Stimulated activated CD4-positive, alpha-beta T cell treated with anti-CD3 and anti-CD28 coated beads, Interleukin-2, amount 100 ng/mL, for 4 hours (primary cell): Measurements from ENCODE around the gene AKT1.
"Not testable (repeated sequence)": the region's sequence is repeated elsewhere in the genome, so short reads cannot be mapped to it uniquely, and the experiment has no call there.

Experiments used
- DNase-seq: peaks from one replicate; pipeline ENCODE4 v3.0.0-alpha.2; 2020; ENCODE audit warnings: low read depth

Gene AKT1

GRCh38 chr14:104753528-104754212 is 41.9 kb downstream of the AKT1 start:
- DNase-seq: no peak

GRCh38 chr14:104752735-104753527 is 42.6 kb downstream of the AKT1 start, which contains the start of gene SIVA1:
TSS of gene SIVA1 (plus strand) at chr14:104753147. CDS start at chr14:104753202, 55 bp downstream.
- peak; percentile 99 for DNase-seq

DNA sequence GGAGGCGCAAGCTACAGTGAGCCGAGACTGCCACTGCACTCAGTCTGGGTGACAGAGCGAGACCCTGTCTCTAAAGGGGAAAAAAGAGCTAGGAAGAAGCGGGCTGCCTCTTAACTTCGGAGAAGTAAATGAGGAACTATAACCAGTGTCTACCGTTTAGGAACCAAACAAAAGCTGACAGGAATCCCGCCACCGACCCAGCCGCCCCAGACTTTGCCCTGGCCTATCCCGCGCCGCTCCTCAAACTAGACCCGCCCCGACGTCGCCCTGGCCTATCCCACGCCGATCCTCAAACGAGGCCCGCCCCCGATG is 43.2 kb downstream of the AKT1 start:
- DNase-seq: no peak

DNA sequence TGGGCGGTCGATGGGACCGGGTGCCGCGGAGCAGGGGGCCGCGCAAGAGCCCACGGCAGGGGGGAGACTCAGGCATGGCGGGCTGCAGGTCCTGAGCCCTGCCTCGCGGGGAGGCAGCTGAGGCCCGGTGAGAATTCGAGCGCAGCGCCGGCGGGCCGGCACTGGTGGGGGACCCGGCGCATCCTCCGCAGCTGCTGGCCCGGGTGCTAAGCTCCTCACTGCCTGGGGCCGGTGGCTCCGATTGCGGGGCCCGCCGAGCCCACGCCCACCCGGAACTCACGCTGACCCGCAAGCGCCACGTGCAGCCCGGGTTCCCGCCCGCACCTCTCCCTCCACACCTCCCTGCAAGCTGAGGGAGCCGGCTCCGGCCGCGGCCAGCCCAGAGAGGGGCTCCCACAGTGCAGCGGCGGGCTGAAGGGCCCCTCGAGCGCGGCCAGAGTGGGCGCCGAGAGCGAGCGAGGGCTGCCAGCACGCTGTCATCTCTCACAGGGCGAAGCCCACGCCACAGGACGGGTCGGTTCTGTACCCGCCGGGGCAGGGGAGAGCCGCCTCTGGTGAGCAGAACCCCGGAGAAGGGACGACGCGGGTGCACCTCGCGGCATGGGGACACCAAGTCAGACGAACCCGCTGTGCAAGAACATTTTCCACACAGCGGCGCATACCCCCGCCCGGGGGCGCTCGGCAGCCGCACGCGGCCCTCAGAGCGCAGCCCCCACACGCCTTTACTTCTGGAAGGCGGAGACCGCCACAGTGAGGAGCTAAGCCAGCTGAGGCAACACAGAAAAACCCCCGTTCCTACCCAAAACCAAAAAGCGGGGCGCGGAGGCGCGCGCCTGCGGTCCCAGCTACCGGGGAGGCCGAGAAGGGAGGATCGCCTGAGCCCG is 43.8 kb downstream of the AKT1 start:
- DNase-seq: no peak

DNA sequence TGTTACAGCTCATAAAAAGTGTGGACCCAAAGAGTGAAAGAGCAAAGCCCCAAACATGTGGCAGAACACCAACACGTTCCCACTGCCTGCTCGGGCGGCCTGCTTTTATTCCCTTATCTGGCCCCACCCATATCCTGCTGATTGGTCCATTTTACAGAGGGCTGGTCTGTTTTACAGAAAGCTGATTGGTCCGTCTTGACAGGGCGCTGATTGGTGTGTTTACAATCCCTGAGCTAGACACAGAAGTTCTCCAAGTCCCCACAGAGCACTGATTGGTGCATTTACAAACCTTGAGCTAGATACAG is 44.8 kb downstream of the AKT1 start:
- not testable (repeated sequence) for DNase-seq

DNA sequence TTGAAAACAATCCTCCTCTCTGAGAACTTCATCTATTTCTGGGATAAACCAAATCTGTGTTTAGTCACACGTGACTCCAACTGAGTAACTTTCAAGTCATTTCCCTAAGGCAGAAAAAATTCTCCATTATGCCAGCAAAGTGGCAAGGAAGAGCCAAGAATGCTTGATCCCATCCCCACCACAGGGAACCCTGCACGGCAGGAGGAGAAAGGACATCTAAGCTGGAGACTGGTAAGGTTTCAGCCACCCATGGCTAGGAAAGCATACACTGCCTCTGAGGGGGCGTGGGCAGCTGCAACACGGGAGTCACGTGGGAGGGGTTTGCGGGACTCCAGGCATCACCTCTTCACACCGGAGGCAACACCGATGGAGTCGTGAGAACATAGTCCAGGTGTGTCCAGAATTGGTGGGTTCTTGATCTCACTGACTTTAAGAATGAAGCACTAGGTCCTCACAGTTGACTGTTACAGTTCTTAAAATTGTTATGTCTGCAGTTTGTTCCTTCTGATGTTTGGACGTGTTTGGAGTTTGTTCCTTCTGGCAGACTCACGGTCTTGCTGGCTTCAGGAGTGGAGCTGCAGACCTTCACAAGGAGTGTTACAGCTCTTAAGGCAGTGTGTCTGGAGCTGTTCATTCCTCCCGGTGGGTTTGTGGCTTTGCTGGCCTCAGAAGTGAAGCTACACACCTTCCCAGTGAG is 45.3 kb downstream of the AKT1 start:
- no peak for DNase-seq

DNA sequence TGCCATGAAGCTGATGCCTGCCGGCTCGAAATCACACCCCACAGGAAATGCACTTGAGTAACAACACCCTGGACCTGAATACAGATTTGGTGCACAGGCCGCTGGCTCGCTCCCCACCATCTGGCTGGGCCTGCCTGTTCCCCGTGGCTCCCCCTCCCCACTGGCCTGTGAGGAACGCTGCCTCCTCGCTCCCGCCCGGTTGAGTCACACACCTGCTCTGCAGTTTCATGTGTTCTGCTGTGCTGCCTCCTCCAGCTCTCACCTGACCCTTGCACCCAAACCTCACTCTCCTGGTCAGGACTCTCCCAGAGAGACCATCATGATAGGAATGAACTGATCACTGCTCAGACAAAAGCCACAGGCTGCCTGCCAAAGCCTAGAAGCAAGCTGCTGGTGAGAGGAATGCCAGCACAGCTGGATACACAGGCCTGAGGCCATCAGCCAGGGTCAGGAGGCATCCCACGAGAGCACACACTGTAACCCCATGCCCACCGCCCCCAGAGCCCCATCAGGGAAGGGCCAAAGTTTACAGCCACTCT is 46.4 kb downstream of the AKT1 start:
- DNase-seq: no peak

DNA sequence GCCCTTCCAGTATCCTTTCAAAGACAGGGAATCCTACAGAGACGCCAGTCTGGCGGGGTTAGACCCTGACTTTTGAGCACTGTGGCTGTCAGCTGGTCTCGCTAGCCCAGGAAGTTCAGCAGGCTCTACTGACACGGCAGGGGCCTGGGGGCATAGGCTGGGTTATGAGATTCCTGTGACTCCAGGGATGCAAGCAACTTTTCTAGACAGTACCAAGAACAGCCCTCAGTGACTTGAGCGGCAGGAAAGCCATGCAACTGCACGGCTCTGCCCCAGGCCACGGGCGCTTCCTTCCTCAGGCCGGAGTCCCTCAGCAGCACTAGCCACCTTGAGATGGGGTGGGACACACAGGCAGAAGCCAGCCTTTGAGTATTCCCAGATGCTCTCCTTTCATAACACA is 47.7 kb downstream of the AKT1 start:
- DNase-seq: no peak

DNA sequence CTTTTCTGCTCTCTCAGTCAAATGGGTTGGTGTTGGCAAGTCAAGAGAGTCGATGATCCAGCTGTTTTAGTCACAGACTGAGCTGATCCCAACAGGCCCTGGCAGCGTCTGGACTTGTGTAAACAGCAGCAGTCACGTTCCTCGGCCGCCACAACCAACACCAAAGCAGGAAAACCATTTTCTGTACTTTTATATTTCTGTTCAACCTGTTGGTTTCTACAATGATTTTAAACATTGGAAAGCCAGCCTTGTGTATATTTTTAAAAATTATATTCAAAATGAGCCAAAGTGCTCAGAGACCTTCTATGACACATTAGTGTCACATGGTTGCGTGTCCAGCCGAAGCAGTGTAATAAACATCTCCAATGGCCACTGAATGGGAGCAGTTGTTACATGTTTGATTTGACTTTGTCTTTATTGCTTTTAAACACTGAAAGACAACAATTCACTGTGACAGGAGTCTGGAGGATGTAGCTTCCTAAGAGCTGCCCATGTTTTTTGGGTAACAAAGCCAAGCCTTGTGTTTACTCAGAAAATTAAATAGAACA is 48.5 kb downstream of the AKT1 start:
- DNase-seq: no peak

- DNase-seq: no peak
These were observed 49.4 kb downstream of the AKT1 start for GRCh38 chr14:104746071-104746545.

GRCh38 chr14:104745431-104745830 is 50.1 kb downstream of the AKT1 start:
- DNase-seq: no peak

DNA sequence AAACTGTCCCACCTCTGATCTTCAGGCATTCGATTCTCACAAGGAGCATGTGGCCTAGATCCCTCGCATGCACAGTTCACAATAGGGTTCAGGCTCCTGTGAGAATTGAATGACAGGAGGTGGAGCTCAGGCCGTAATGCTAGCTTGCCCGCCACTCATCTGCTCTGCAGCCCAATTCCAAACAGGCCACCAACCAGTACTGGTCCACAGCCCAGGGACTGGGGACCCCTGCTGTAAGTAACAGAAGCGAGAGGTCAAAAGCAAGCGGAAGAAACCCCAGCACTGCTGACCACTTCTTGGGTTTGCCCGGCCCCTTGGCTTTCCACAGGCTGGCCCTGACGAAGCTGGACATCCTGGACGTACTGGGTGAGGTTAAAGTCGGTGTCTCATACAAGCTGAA is 51.1 kb downstream of the AKT1 start:
- DNase-seq: no peak

- DNase-seq: no peak
These were observed 51.8 kb downstream of the AKT1 start for GRCh38 chr14:104743461-104744380.

- DNase-seq: no peak
These were observed 52.7 kb downstream of the AKT1 start for GRCh38 chr14:104742586-104743455.

GRCh38 chr14:104741803-104742251 is 53.7 kb downstream of the AKT1 start:
- no peak for DNase-seq

DNA sequence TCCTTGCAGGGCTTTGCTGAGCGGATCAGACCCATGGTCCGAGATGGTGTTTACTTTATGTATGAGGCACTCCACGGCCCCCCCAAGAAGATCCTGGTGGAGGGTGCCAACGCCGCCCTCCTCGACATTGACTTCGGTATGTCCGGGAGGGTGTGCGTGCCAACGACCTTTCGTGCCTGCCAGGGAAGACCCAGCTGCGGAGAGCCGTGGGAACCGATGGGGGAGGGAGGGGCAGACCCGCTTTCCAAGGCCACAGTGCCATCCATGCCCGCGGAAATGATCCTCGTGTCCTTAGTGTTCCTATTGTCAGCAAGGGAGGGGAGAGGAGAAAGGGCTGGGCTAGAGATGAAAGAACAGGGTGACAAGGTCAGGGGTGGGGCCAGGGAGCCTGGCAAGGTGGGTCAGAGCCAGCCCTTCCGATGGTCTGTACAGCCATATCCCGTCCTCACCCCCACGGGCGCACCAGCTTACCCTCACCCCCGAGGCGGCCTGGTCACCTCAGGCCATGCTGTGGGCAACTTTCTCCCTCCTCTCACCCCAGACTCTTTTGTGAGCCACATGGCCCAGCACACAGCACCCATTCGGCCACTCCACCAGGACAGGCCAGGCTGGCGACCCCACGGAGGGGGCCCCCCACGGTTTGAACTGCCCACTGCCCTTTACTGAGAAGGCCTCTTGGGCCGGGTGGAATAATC is 54.3 kb downstream of the AKT1 start:
- no peak for DNase-seq

DNA sequence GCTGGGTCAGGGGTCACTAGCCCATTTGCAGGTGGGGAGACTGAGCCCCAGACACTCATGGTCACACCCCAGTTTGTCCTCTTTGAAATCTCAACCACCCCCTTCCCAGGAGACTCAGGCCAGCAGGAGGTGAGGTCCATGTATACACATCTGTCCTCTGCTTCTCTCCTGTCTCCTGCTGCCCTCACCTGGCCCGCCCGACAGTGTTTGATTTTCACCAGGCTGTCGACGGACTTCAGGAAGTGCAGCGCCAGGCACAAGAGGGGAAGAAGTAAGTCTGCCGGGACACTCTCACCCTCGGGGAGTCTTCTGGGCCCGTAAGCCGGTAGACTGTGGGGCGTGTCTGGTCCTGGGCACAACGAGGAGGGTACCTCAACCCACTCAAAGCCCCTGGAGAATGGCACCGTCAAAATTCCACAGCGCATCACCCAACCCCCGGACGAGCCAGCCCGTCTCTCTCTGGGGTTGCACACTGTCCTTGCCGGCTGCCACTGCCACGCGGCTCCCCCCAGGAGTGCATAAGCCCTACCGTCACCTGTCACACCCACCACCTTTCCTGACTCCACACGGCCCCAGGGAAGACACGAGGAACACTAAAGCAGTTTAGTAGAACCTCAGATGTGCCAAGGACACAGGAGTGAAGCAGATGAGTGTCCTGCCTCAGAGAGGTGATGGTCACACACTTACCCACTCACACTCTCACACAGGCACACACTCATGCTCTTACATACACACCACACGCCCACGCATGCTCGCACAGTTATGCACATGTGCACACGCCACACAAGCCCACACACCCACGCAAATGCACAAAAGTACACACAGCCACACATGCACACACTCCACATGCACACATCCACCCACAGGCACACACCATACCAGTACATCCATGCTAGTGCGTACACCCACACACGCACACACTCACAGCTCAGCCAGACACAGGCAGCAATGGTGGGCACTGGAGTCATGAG is 55.7 kb downstream of the AKT1 start:
- no peak for DNase-seq

- no peak for DNase-seq
These were observed 56.5 kb downstream of the AKT1 start for GRCh38 chr14:104739026-104739425.
